Measurements from ENCODE around the gene ZKSCAN3.

The ZKSCAN3 gene

DNA sequence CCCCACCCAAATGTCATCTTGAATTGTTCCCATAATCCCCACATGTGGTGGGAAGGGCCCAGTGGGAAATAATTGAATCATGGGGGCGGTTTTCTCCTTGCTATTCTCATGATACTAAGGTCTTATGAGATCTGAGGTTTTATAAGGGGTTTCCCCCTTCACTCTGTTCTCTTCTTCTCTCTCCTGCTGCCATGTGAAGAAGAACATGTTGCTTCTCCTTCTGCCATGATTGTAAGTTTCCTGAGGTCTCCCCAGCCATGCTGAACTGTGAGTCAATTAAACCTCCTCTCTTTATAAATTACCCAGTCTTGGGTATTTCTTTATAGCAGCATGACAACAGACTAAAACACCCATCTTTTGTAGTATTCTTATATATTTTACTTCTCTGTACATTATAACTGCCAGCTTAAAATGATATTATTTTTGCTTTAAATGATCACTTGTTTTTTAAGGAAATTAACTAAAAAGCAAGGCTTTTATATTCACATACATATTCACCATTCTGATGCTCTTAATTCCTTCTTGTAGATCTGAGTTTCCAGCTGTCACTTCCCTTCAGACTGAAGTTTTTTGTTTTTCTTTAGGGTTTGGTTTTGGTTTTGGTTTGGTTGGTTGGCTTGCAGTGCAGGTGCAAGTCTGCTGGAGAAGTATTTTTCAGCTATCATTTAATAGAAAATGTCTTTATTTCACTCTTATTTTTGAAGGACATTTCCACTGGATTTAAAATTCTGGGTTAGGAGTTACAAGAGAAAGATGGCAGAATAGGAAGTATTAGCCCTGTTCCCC, 9.2 kb upstream of the ZKSCAN3 start:
- Histone ChIP-seq H3K9ac (no peak overlapping the region), H3K4me1 (peaks cover 25% of the 10 kb centered on the region), H3K27me3 (no peaks in the 10 kb centered on the region; the same call in 1 of the 2 replicates), H3K36me3 (no peaks in the 10 kb centered on the region), H4K20me1 (no peaks in the 10 kb centered on the region), H3K27ac (no peak overlapping the region), H3K4me3 (no peak overlapping the region), H3K4me2 (peak overlapping the region; percentile 19; the same call in 1 of the 2 replicates), H3K9me3 (peaks cover 29% of the 10 kb centered on the region)
- TF ChIP-seq Cebpa-rat (IDR thresholded peaks at IDR 0.05): no peak

DNA sequence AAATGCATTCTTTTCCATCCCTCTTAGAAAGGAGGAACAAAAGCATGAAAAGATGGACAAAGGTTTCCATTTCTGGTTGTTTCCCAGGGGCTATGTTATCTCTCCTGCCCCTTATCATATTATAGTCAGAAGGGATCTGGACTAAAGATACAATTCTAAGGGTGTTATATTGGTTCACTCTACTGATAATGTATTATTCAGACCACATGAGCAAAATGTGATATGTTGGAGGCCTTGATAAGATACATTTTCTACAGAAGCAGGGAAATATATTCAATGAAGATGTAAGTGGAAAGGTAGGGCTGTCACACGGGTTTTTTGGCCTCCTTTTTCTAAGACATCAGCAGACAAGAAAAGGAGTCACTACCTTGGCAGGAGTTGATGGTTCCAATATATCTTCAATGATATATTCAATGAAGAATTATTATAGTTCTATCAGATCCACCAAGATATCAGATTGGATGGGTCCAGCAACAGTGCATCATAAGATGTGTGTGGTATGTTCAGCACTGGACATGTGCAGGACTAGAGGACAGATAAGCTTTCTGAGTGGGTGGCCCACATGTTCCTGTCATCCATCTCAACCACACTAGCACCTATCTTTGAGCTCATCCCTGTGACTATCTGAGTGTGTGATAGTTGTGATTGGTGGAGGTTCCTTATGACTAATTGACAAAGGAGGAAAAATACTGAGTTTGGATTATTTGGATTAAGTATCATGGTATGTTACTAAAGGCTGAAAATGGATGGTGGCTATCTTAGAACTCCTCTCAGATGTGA, 5.7 kb upstream of the ZKSCAN3 start:
- Histone ChIP-seq H3K4me2 (no peak overlapping the region), H3K9ac (no peak overlapping the region), H3K4me3 (no peak overlapping the region), H3K27ac (no peak overlapping the region), H3K9me3 (peaks cover 28% of the 10 kb centered on the region), H3K4me1 (peaks cover 9% of the 10 kb centered on the region; the same call in 1 of the 2 replicates), H4K20me1 (no peaks in the 10 kb centered on the region), H3K36me3 (no peaks in the 10 kb centered on the region), H3K27me3 (no peaks in the 10 kb centered on the region; the same call in 1 of the 2 replicates)
- TF ChIP-seq Cebpa-rat (IDR thresholded peaks at IDR 0.05): no peak

DNA sequence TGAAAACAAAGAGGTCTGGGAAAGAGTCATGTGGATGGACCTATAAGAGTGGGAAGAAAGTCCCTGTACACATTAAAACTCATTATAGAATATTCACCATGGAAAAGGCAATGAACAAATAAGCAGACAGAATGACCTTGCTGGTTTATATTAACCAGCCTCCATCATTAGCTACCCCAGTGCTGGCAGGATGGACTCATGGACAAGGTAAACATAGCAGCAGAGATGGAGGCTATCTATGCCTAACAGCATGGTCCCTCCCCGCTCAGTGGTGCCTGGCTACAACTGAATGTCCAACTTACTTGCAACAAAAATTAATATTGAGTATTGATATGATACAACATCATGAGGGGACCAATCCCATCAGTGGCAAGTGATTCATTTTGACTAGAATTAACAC, 4.5 kb upstream of the ZKSCAN3 start:
- TF ChIP-seq Cebpa-rat (IDR thresholded peaks at IDR 0.05): no peak
- Histone ChIP-seq H3K9me3 (peaks cover 17% of the 10 kb centered on the region), H3K4me2 (no peak overlapping the region), H3K27me3 (no peaks in the 10 kb centered on the region; the same call in 1 of the 2 replicates), H3K36me3 (no peaks in the 10 kb centered on the region), H3K4me1 (peaks cover 9% of the 10 kb centered on the region), H3K4me3 (no peak overlapping the region), H4K20me1 (no peaks in the 10 kb centered on the region), H3K9ac (no peak overlapping the region), H3K27ac (no peak overlapping the region)

DNA sequence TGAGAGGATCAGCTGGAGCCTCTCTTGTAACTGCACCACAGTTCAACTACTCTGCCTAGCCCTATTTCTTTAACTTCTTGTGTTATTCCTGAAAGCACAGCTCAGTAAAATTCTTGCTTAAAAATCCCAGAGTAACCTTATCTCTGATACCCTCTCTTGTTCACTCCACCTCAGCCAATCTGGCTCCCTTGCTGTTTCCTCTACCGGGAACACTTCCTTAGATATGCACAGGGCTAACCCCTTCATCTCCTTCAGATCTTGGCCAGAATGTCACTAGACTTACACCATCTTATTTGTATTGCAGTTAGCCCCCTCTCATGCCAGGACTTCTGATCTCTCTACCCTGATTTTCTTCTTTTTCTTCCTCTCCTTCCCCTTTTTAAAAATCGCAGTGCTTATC, 2.6 kb upstream of the ZKSCAN3 start:
- Histone ChIP-seq H3K4me1 (peaks cover 15% of the 10 kb centered on the region), H3K9ac (no peak overlapping the region)

DNA sequence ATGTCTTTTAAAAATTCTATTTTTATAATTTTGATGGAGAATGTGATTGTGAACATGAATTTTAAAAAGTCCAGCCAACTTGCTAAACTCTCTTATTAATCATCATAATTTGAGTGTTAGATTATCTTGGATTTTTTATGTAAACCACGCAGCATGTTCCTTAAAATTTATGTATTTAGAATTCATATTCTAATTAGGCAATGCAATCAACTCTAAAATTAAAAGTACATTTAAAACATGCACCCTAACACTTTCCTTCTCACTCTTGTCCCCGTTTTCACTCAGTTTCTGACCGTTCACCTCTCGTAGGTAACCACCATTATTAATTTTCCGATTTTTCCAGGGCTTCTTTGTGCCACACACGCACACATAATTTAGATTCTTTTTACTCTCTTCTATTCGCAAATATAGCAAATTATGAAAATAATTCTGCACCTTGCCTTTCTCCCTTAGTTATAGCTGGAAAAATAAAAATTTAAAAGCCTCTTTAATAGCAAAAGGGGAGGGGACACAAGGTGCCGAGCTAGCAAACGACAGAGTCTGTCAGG, 329 bp upstream of the ZKSCAN3 start:
- H3K27me3 ChIP-seq: no peaks in the 10 kb centered on the region
- H3K36me3 ChIP-seq: peaks cover 16% of the 10 kb centered on the region
- H3K4me3 ChIP-seq: peak overlapping the region; percentile 79
- TF ChIP-seq Cebpa-rat (IDR thresholded peaks at IDR 0.05): no peak
- H3K9me3 ChIP-seq: peaks cover 16% of the 10 kb centered on the region
- no peaks in the 10 kb centered on the region for H4K20me1 ChIP-seq
- peak overlapping the region; percentile 92 for H3K4me2 ChIP-seq
- H3K27ac ChIP-seq: peak overlapping the region; percentile 78
- H3K9ac ChIP-seq: peak overlapping the region; percentile 87
- peaks cover 15% of the 10 kb centered on the region for H3K4me1 ChIP-seq

More for the DNA sequence above, 2.6 kb upstream of the ZKSCAN3 start:
- H3K36me3 ChIP-seq: no peaks in the 10 kb centered on the region
- no peak overlapping the region for H3K4me3 ChIP-seq
- H3K27ac ChIP-seq: no peak overlapping the region
- H3K4me2 ChIP-seq: no peak overlapping the region
- no peaks in the 10 kb centered on the region; the same call in 1 of the 2 replicates for H3K27me3 ChIP-seq
- no peaks in the 10 kb centered on the region for H3K9me3 ChIP-seq
- TF ChIP-seq Cebpa-rat (IDR thresholded peaks at IDR 0.05): no peak
- no peaks in the 10 kb centered on the region for H4K20me1 ChIP-seq

DNA sequence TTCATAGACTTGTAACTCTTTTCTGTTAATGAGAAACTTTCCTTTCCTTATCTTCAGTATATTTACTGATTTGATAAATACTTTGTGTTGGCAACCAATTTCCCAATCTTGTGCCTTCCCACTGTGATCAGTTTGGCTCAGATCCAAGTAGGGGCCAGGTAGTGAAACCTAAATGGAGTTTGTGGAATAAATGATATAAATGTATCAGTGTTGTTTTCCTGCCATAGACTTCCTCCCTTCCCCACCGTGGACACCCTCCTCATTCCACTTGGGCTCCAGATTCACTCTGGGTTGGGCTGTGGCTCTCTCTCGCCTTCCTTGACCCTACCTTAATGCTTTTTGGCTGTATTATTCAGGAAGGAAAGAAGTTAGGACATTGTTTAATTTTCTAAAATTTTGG, 1.3 kb downstream of the ZKSCAN3 start:
- Histone ChIP-seq H3K36me3 (peaks cover 17% of the 10 kb centered on the region), H3K4me1 (peaks cover 21% of the 10 kb centered on the region), H3K4me3 (peak overlapping the region; percentile 79), H3K27ac (no peak overlapping the region), H4K20me1 (no peaks in the 10 kb centered on the region), H3K9me3 (peaks cover 17% of the 10 kb centered on the region), H3K4me2 (peak overlapping the region; percentile 92), H3K27me3 (no peaks in the 10 kb centered on the region), H3K9ac (peak overlapping the region; percentile 87; the same call in 1 of the 2 replicates)
- TF ChIP-seq Cebpa-rat (IDR thresholded peaks at IDR 0.05): no peak

DNA sequence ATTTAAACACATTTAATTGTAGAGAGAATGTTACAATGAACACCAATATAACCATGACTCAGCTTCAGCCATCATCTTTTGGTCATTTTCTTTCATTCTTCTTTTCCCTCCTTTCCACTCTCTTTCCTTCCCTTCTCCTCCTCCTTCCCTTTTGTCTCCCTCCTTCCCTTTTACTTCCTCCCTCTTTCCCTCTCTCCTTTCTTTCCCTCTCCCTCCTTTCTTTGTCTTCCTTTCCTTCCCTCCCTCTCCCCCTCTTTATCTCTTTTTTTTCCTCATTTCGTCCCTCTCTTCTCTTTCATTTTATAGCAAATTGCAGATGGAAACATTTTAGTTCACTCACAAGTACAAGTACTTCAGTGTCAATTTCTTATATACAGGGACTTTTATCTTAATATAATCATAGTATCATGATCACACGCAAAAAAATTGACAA, 1.8 kb downstream of the ZKSCAN3 start:
- Histone ChIP-seq H3K4me3 (no peak overlapping the region), H3K36me3 (peaks cover 17% of the 10 kb centered on the region), H4K20me1 (peaks cover 3% of the 10 kb centered on the region; the same call in 1 of the 2 replicates), H3K4me2 (peak overlapping the region; percentile 92), H3K4me1 (peaks cover 21% of the 10 kb centered on the region), H3K27me3 (no peaks in the 10 kb centered on the region), H3K9ac (no peak overlapping the region), H3K27ac (no peak overlapping the region), H3K9me3 (peaks cover 17% of the 10 kb centered on the region)
- TF ChIP-seq Cebpa-rat (IDR thresholded peaks at IDR 0.05): no peak

DNA sequence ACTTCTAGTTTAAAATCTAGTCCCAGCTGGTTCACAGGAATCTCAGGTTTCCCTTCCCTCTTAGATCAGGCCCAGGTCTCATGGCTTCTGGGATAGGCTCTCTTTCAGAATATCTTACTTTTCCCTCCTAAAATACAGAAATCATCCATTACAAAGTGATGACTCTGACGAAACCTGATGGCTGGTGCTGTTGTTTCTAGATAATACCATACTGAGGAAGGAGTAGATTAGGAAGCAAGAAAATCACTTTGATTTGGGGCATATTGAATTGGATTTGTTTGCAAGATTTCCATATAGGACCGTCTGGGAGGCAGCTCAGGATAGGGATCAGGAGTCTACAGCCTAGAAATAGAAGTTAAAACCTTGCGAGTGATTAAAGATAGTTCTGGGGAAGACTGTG, 3.6 kb downstream of the ZKSCAN3 start:
- Histone ChIP-seq H3K27ac (no peak overlapping the region), H3K36me3 (peaks cover 17% of the 10 kb centered on the region), H3K4me1 (peaks cover 21% of the 10 kb centered on the region), H3K4me3 (no peak overlapping the region), H3K9me3 (peaks cover 17% of the 10 kb centered on the region), H3K4me2 (no peak overlapping the region), H3K9ac (no peak overlapping the region), H3K27me3 (no peaks in the 10 kb centered on the region), H4K20me1 (peaks cover 7% of the 10 kb centered on the region; the same call in 1 of the 2 replicates)
- TF ChIP-seq Cebpa-rat (IDR thresholded peaks at IDR 0.05): no peak

DNA sequence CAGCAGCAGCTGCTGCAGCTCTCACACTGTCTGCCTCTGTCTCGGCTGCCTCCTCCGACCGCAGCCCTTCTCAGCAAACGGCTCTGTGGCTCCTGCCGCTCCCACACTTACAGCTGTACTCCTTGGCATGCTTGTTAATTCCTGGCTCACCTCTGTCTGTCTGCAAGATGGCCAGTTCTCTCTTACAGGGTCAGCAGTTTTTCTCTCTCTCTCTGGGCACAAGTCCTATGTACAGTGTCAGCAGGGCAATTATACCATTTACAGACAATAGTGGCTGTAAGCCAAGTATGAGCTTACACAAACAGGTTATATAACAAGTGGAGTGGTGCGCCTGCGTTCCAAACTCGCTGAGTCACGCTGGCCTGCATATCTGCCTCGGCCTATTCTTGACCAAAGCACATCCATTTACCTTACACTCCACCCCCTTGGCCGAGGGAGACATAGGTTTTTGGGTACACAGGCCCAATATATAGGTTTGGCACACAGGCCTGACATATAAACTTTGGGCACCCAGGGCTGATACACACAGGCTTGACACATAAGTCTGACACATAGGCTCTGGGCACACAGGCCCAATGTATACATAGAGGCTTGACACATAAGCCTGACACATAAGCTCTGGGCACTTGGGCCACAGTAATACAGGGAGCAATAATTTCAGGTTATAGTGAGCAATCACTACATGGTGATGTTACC, 4.4 kb downstream of the ZKSCAN3 start:
- Histone ChIP-seq H3K27ac (no peak overlapping the region), H3K4me3 (no peak overlapping the region), H3K27me3 (no peaks in the 10 kb centered on the region), H3K9me3 (peaks cover 17% of the 10 kb centered on the region), H3K9ac (no peak overlapping the region), H3K4me2 (no peak overlapping the region), H4K20me1 (peaks cover 7% of the 10 kb centered on the region; the same call in 1 of the 2 replicates), H3K36me3 (peaks cover 20% of the 10 kb centered on the region), H3K4me1 (peaks cover 21% of the 10 kb centered on the region)
- TF ChIP-seq Cebpa-rat (IDR thresholded peaks at IDR 0.05): no peak
